ENCODE measurements around the gene AS3MT.
A peak's percentile ranks its signal among the peaks of the same experiment; 100 is the strongest.
"Not testable (repeated sequence)": the region's sequence is repeated elsewhere in the genome, so short reads cannot be mapped to it uniquely, and the experiment has no call there.

Gene AS3MT

GRCh38 chr10:102919992-102920739, 50.9 kb downstream of the AS3MT start:
- no peak for DNase-seq

DNA sequence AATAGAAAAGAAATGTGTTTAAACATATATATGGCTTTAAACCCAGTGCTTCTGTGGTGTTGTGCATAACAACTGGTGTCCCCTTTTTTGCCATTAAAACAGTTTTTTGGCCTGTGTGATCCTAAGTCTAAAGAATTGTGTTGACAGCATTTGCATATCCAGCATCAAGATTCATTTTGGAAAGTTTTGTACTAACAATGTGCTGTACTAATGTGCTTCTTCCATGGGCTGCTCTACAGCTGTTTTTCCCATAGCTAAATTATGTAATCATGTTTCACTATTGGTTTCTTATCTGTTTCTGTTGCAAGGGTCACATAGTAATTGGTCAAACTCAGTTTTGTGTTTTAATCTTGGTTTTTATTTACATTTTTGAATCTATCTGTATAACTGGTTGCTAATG, 54.3 kb downstream of the AS3MT start:
- DNase-seq = no peak

DNA sequence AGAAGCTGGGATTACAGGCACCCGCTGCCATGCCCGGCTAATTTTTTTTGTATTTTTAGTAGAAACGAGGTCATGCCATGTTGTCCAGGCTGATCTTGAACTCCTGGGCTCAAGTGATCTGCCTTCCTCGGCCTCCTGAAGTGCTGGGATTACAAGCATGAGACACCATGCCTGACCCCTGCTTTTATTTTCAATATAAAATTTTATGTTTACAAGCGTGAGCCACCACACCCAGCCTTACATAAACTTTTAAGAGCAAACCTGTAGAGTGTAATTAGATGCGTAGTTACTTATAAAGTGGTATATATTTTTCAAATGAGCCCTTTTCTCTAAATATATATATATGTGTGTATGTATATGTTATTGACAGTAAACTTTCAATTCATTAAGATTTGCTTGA, 57.6 kb downstream of the AS3MT start:
- DNase-seq = no peak

- DNase-seq = no peak
These were observed 58.2 kb downstream of the AS3MT start for GRCh38 chr10:102927311-102928010.

- DNase-seq = not testable (repeated sequence)
These were observed 59.2 kb downstream of the AS3MT start for GRCh38 chr10:102928442-102928841.

DNA sequence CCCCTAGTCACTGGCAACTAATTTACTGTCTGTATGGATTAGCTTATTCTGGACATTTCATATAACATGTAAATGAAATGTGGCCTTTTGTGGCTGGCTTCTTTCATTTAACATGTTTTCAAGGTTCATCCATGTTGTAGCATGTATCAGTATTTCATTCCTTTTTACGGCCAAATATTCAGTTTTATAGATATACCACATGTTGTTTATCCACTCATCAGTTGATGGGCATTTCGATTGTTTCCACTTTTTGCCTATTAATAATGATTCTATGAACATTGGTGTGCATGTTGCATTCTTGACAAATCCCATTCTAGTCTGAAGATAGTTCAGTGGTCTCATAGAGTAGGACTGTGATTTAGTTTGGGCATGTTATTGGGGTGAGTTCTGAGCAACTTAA, 61.5 kb downstream of the AS3MT start:
- DNase-seq = no peak

GRCh38 chr10:102931643-102932042, 62.4 kb downstream of the AS3MT start:
- no peak for DNase-seq

GRCh38 chr10:102935505-102935904, 66.2 kb downstream of the AS3MT start:
- no peak for DNase-seq

DNA sequence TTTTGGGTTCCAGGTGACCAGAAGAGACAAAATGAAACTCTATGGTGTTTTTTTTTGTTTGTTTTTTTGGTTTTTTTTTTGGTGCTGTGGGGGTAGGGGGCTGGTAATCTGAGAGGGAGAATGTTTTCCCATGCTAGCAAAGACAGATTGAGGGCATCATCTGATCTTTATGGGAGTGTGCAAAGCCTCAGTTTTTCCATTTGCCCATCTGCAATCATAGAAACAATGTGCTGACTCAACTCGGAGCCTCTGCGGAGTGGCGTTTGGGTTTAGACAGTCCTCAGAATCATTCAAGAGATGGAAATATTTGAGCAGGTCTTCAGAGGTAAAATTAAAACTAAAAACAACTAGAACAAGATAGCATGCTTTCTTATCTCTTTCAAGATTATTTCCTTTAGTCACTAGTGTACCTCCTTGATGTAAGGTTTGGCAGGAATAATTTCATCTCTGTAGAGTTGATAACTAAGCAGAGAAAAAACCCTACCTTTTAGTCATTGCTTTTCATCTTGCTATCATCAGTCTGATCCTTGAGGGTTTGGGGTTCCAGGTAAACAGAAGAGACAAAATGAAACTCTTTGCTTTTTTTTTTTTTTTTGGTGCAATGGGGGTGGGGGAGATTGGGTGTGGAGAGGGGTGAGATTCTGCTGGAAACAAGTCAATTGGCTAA, 66.8 kb downstream of the AS3MT start:
- peak; percentile 51 for DNase-seq

- no peak for DNase-seq
These were observed 72.1 kb downstream of the AS3MT start for GRCh38 chr10:102941401-102941800.

GRCh38 chr10:102945449-102945848, 76.2 kb downstream of the AS3MT start:
- DNase-seq = no peak

DNA sequence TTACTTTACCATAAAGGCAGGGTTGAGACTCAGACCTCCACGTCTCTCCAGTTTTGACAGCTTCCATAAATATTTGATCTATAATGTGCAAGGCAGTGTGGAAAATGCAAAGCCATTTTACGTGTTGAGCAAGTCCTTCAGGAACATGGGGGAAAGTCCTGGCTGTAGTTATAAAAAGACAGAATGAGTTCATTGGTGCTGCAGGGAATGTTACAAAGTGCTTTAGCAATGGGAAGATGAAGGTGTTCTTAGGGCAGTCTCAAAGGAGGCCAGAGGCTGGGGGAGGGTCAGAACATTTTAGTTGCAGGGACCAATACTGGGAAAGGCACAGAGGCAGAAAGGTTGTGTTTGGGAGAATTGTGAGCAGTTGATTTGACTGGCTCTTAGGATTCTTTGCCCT, 76.7 kb downstream of the AS3MT start:
- DNase-seq = no peak

DNA sequence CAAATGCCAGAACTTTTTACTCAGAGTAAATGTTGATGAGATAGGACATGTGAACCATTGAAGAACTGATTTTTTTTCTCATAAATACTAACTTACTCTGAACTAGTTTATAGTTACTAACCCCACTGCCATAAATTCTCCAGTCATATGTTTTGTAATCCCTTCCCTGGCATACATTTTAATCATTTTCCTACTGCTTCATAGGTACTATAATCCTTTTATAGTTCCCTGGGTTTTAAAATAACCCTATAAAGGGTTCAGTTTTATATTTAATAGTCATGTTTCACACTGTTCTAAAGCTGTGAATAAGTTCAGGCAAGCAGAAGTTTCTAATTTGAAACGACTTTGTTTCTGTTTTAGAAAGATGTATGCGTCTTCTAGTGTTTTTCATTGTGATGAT, 77.7 kb downstream of the AS3MT start:
- no peak for DNase-seq

DNA sequence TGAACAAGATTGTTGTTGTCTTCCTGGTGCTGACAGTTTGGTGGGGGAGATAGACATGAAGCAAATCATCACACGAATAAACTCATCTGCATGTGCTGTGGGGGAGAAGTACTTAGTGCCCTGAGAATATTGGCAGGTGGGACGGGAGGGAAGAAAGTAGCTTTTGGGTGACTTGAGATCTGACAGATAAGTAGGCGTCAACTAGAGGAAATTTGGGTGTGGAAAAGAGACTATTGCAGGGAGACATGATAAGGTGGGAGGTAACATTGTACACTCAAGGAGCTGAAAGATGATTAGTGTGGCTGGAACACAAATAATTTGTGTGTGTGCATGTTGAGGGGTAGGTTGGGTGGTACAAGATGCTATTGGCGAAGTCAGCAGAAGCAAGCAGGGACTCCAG, 78.9 kb downstream of the AS3MT start:
- DNase-seq = no peak

DNA sequence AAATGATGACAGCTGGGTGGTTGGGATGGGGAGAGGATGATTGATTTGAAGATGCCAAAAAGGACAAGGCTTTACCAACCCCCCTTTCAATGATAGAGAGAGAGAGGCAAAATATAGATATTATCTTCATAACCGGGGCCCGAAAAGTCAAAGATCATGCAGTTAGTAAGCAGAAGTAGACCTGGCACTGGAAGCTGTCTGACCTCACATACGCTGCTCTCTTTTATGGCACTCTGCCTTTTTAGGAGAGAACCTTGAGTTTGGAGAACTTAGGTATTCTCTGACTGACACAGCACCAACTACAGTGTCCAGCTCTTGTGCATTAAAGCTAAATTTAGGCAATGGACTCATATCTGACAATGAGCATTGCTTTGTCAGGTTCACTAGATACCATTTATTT, 79.5 kb downstream of the AS3MT start:
- no peak for DNase-seq

GRCh38 chr10:102949916-102950315, 80.6 kb downstream of the AS3MT start:
- DNase-seq = no peak

DNA sequence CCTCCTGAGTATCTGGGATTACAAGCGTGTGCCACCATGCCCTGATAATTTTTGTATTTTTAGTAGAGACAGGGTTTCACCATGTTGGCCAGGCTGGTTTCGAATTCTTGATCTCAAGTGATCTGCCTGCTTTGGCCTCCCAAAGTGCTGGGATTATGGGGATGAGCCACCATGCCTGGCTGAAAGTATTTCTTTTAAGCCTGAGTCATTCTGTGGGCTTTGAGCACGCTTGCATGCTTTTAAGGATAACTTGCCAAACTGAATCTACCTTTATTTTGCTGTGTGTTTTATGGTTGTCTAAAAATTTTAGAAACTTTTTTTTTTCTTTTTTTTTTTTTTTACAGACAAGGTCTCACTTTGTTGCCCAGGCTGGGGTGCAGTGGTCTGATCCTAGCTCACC, 82.0 kb downstream of the AS3MT start:
- no peak for DNase-seq

Measured in stimulated activated CD4-positive, alpha-beta T cell treated with anti-CD3 and anti-CD28 coated beads, Interleukin-15, amount 100 ng/mL, for 24 hours (primary cell).